OCI-LY7 (cell line): ENCODE results near the gene BAIAP2L2. TPM values are rescaled to one million over a fixed set of nuclear protein-coding genes. Genes with fewer than 3 reads are reported as not detected.

Experiments
- BruUV-seq: library from RNA; stranded (reverse); fragments of 400-500 nt; replicated peaks from 2 replicates; lab custom pipeline; 2021; lab: Mats Ljungman, UMichigan
- CTCF ChIA-PET: fragments of 300-600 bp; sonication (Branson Sonifier 250); formaldehyde crosslinking; loops from one replicate; lab custom pipeline; 2022; ENCODE audit warnings: antibody characterized with exemption; ENCODE audit not compliant: unreplicated experiment; lab: Charles Lee
- POLR2A ChIA-PET: fragments of 300-600 bp; sonication (Branson Sonifier 250); formaldehyde crosslinking; loops from one replicate; lab custom pipeline; 2022; ENCODE audit warnings: antibody characterized with exemption; lab: Charles Lee
- DNase-seq: peaks from one replicate; pipeline ENCODE4 v3.0.0-alpha.2; 2015; ENCODE audit warnings: low spot score
- H2AFZ ChIP-seq: fragments of 200-600 bp; sonication (generic), shearing (Covaris generic); 2 replicates; pipeline ENCODE4 v1.6.1; 2014; ENCODE audit warnings: mild to moderate bottlenecking, antibody characterized with exemption, low read length, moderate library complexity
- H3K27ac ChIP-seq: fragments of 200-600 bp; sonication (generic); 2 replicates; pipeline ENCODE4 v1.5.1; 2014; ENCODE audit warnings: mixed run types, low read depth, mild to moderate bottlenecking, moderate library complexity, low read length, inconsistent platforms; ENCODE audit not compliant: poor library complexity, severe bottlenecking
- H3K36me3 ChIP-seq: fragments of 200-600 bp; sonication (generic); 2 replicates; pipeline ENCODE4 v1.6.1; 2014; ENCODE audit warnings: mild to moderate bottlenecking, antibody characterized with exemption, low read length, moderate library complexity, mixed read lengths; ENCODE audit not compliant: insufficient read depth
- H3K4me1 ChIP-seq: fragments of 200-600 bp; sonication (generic); 2 replicates; pipeline ENCODE4 v1.5.1; 2014; ENCODE audit warnings: mild to moderate bottlenecking, low read length; ENCODE audit not compliant: insufficient read depth, poor library complexity, severe bottlenecking
- H3K4me2 ChIP-seq: fragments of 200-600 bp; sonication (generic); 2 replicates; pipeline ENCODE4 v1.6.1; 2014; ENCODE audit warnings: mild to moderate bottlenecking, low read length
- H3K4me3 ChIP-seq: fragments of 200-600 bp; sonication (generic); 2 replicates; pipeline ENCODE4 v1.5.1; 2014; ENCODE audit warnings: mild to moderate bottlenecking, low read depth, low read length; ENCODE audit not compliant: poor library complexity, severe bottlenecking
- H3K79me2 ChIP-seq: fragments of 200-600 bp; sonication (generic); 2 replicates; pipeline ENCODE4 v1.6.1; 2016; ENCODE audit warnings: low read depth, mild to moderate bottlenecking, low read length, moderate library complexity, mixed read lengths; ENCODE audit not compliant: insufficient read depth
- H3K9me2 ChIP-seq: fragments of 200-600 bp; sonication (generic); 2 replicates; pipeline ENCODE4 v1.6.1; 2016; ENCODE audit warnings: mild to moderate bottlenecking, low read length, mixed read lengths; ENCODE audit not compliant: insufficient read depth
- H3K9me3 ChIP-seq: fragments of 200-600 bp; sonication (generic); 2 replicates; pipeline ENCODE4 v1.6.1; 2014; ENCODE audit warnings: mild to moderate bottlenecking, mixed run types, low read length, mixed read lengths
- H4K20me1 ChIP-seq: fragments of 200-600 bp; sonication (generic); 2 replicates; pipeline ENCODE4 v1.6.1; 2014; ENCODE audit warnings: mild to moderate bottlenecking, antibody characterized with exemption, low read length, moderate library complexity, mixed read lengths; ENCODE audit not compliant: insufficient read depth
- CTCF ChIP-seq: fragments of 200-600 bp; sonication (generic); conservative IDR thresholded peaks from 2 replicates; pipeline ENCODE4 v1.5.1; 2014; ENCODE audit warnings: mild to moderate bottlenecking, antibody characterized with exemption, low read length, moderate library complexity, mixed read lengths
- EZH2phosphoT487 ChIP-seq: fragments of 200-600 bp; sonication (generic); IDR thresholded peaks from 2 replicates; pipeline ENCODE4 v1.6.1; 2018; ENCODE audit warnings: low read depth, borderline replicate concordance, mild to moderate bottlenecking, mixed run types, antibody characterized with exemption, low read length, moderate library complexity, mixed read lengths
- intact Hi-C: fragments of 100-400 bp; cut with micrococcal nuclease; formaldehyde crosslinking; loops from one replicate; pipeline ENCODE4 v1.10.0; 2022; ENCODE audit not compliant: unreplicated experiment
- total RNA-seq, 2 experiments: library from RNA; depleted of rRNA in 1 of 2; stranded (reverse); fragments of >200 nt in 1 of 2; shearing (Covaris generic) in 1 of 2; gene quantifications; 2 replicates each; pipeline ENCODE4 v1.2.3, GENCODE V29; 2014 to 2022

BAIAP2L2 gene
- total RNA-seq, 2 experiments from 2014 or later = 0.35 to 1.9 TPM

- no peaks in the 10 kb centered on the region for H3K79me2 ChIP-seq
- no peaks in the 10 kb centered on the region for H3K4me1 ChIP-seq
- H3K36me3 ChIP-seq = peaks cover 11% of the 10 kb centered on the region; the same call in 1 of the 2 replicates
- no peaks in the 10 kb centered on the region for H3K9me2 ChIP-seq
- TF ChIP-seq CTCF (no peak), EZH2phosphoT487 (no peak)
- no peak for DNase-seq
- BruUV-seq = no TSS peak
- H4K20me1 ChIP-seq = no peaks in the 10 kb centered on the region
- POLR2A ChIA-PET = no interaction called here
- no peak overlapping the region for H2AFZ ChIP-seq
- CTCF ChIA-PET = no interaction called here
- no peak overlapping the region for H3K4me3 ChIP-seq
- H3K27ac ChIP-seq = no peak overlapping the region
- H3K9me3 ChIP-seq = no peaks in the 10 kb centered on the region
- intact Hi-C loops = no loop called here
- no peak overlapping the region for H3K4me2 ChIP-seq
Observed at GRCh38 chr22:38135133-38135706, 24.7 kb upstream of the BAIAP2L2 start.

- Histone ChIP-seq H3K4me3 (no peak overlapping the region), H3K4me2 (no peak overlapping the region), H2AFZ (no peak overlapping the region), H3K9me2 (no peaks in the 10 kb centered on the region), H3K4me1 (no peaks in the 10 kb centered on the region), H3K36me3 (peaks cover 8% of the 10 kb centered on the region; the same call in 1 of the 2 replicates), H4K20me1 (no peaks in the 10 kb centered on the region), H3K27ac (no peak overlapping the region), H3K9me3 (no peaks in the 10 kb centered on the region), H3K79me2 (no peaks in the 10 kb centered on the region)
- intact Hi-C loops = no loop called here
- no peak for TF ChIP-seq CTCF
- TF ChIP-seq EZH2phosphoT487 = no peak
- ChIA-PET CTCF (no interaction called here), POLR2A (no interaction called here)
- no TSS peak for BruUV-seq
- DNase-seq = no peak
Observed at GRCh38 chr22:38133331-38133730, 22.8 kb upstream of the BAIAP2L2 start.

DNA sequence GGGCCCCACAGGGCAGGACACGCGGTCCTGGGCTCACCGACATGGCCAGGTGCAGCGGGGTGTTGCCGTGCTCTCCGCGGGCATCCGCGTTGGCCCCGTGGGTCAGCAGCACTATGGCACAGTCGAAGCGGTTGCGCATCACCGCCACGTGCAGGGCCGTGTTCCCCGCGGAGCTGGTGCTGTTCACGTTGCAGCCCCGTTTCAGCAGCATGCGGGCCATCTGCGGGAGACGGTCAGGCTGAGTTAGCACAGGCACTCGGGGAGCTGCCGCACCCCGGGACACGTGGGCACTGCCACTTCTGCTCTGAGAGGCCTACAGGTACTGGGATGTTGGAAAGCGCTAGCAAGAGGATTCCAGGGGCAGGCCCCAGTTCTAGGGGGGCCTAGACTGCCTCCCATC lies 22.3 kb upstream of the BAIAP2L2 start:
- no peaks in the 10 kb centered on the region for H3K4me1 ChIP-seq

More for the DNA sequence above, 22.3 kb upstream of the BAIAP2L2 start:
- intact Hi-C loops = no loop called here
- no TSS peak for BruUV-seq
- H3K79me2 ChIP-seq = no peaks in the 10 kb centered on the region
- no peak for TF ChIP-seq EZH2phosphoT487
- no peak for TF ChIP-seq CTCF
- H2AFZ ChIP-seq = no peak overlapping the region
- H3K4me2 ChIP-seq = no peak overlapping the region
- H3K9me3 ChIP-seq = no peaks in the 10 kb centered on the region
- no peaks in the 10 kb centered on the region for H4K20me1 ChIP-seq
- no peaks in the 10 kb centered on the region for H3K9me2 ChIP-seq
- H3K4me3 ChIP-seq = no peak overlapping the region
- CTCF ChIA-PET = no interaction called here
- no peak for DNase-seq
- peaks cover 8% of the 10 kb centered on the region; the same call in 1 of the 2 replicates for H3K36me3 ChIP-seq
- POLR2A ChIA-PET = no interaction called here
- no peak overlapping the region for H3K27ac ChIP-seq
